Astrocyte of the cerebellum (primary cell): Measurements from ENCODE around the gene QRFPR.

Experiments
- DNase-seq: peaks from one replicate; pipeline ENCODE4 v3.0.0-alpha.2; 2011; ENCODE audit warnings: low read depth
- H3K4me3 ChIP-seq: 2 replicates; pipeline ENCODE4 v1.5.1; 2011; ENCODE audit warnings: mild to moderate bottlenecking, low read depth, low read length, moderate library complexity
- CTCF ChIP-seq: IDR thresholded peaks from 2 replicates; pipeline ENCODE4 v1.5.1; 2012; ENCODE audit warnings: low read length, low read depth, moderate library complexity, mild to moderate bottlenecking; ENCODE audit errors: missing control alignments
- in situ Hi-C: cut with HindIII; loops from 2 replicates; pipeline ENCODE4 v1.10.0; 2017; ENCODE audit warnings: low sequenced_read_pairs

The QRFPR gene

DNA sequence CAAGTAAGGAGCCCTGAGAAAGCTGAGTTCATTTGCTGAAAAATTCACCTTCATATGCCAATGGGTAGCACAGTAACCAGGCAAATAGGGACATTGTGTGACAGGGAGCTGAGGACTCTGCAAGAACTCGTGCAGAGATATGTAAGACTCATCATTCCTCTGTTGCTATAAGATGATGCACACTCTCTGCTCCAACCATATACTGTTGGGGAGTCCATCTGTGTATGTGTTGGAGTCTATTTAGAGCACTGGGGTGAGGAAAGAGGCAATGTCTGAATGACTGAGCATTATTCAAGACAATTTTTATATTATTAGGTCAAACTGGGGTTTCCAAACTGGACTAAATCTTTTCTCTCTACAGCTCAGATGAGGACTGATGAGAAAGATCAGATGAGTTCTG, 100.4 kb downstream of the QRFPR start:
- in situ Hi-C loops: no loop called here
- TF ChIP-seq CTCF: no peak
- no peak for DNase-seq
- no peak overlapping the region for H3K4me3 ChIP-seq

GRCh38 chr4:121278811-121279368, 101.9 kb downstream of the QRFPR start:
- DNase-seq: peak; percentile 32
- no peak for TF ChIP-seq CTCF
- in situ Hi-C loops: no loop called here
- H3K4me3 ChIP-seq: no peak overlapping the region
